Neural cell (in vitro differentiated cells): Measurements from ENCODE around the gene PKN2. TPM values are rescaled to one million over a fixed set of nuclear protein-coding genes. Genes with fewer than 3 reads are reported as not detected.
"Not testable (repeated sequence)": the region's sequence is repeated elsewhere in the genome, so short reads cannot be mapped to it uniquely, and the experiment has no call there.

Experiments
- H2AFZ ChIP-seq: fragments of 200-600, 300-800 bp; sonication (generic), shearing (Covaris generic); 2 replicates; pipeline ENCODE4 v1.6.0; 2014; ENCODE audit warnings: low read depth, mild to moderate bottlenecking, antibody characterized with exemption, low read length, moderate library complexity
- H3F3A ChIP-seq: fragments of 200-600 bp; shearing (Covaris generic); 2 replicates; pipeline ENCODE4 v1.6.1; 2016; ENCODE audit warnings: mild to moderate bottlenecking, moderate library complexity, mixed read lengths, antibody characterized with exemption, low read length; ENCODE audit not compliant: insufficient read depth, poor library complexity, severe bottlenecking
- H3K27ac ChIP-seq: fragments of 200-600, 300-800 bp; sonication (generic), shearing (Covaris generic); 2 replicates; pipeline ENCODE4 v1.5.1; 2014; ENCODE audit warnings: mild to moderate bottlenecking, low read length, moderate library complexity
- H3K27me3 ChIP-seq: fragments of 300-800, 200-600 bp; sonication (generic), shearing (Covaris generic); 2 replicates; pipeline ENCODE4 v1.6.0; 2014; ENCODE audit warnings: mild to moderate bottlenecking, low read depth, low read length, moderate library complexity; ENCODE audit not compliant: insufficient read depth
- H3K36me3 ChIP-seq: fragments of 300-800, 200-600 bp; sonication (generic), shearing (Covaris generic); 2 replicates; pipeline ENCODE4 v1.5.1; 2014; ENCODE audit warnings: mild to moderate bottlenecking, antibody characterized with exemption, low read length, moderate library complexity; ENCODE audit not compliant: insufficient read depth
- H3K4me2 ChIP-seq: fragments of 300-800, 200-600 bp; sonication (generic), shearing (Covaris generic); 2 replicates; pipeline ENCODE4 v1.6.0; 2014; ENCODE audit warnings: mild to moderate bottlenecking, low read length
- H3K4me3 ChIP-seq: fragments of 300-800, 200-600 bp; sonication (generic), shearing (Covaris generic); 2 replicates; pipeline ENCODE4 v1.5.1; 2014; ENCODE audit warnings: mild to moderate bottlenecking, low read length, moderate library complexity
- H3K79me2 ChIP-seq: fragments of 200-600 bp; shearing (Covaris generic); replicated peaks from 2 replicates; pipeline ENCODE4 v1.6.0; 2014; ENCODE audit warnings: mild to moderate bottlenecking, low read length, moderate library complexity; ENCODE audit not compliant: insufficient read depth
- H3K9ac ChIP-seq: fragments of 300-800, 200-600 bp; sonication (generic), shearing (Covaris generic); 2 replicates; pipeline ENCODE4 v1.6.1; 2016; ENCODE audit warnings: mild to moderate bottlenecking, low read length, mixed read lengths
- H3K9me2 ChIP-seq: fragments of 200-600 bp; shearing (Covaris generic); 2 replicates; pipeline ENCODE4 v1.6.1; 2016; ENCODE audit warnings: mild to moderate bottlenecking, low read length, mixed read lengths; ENCODE audit not compliant: insufficient read depth
- H3K9me3 ChIP-seq: fragments of 200-600, 300-800 bp; sonication (generic), shearing (Covaris generic); 2 replicates; pipeline ENCODE4 v1.6.1; 2016; ENCODE audit warnings: mild to moderate bottlenecking, mixed run types, low read length, moderate library complexity, mixed read lengths
- H4K20me1 ChIP-seq: fragments of 200-600 bp; shearing (Covaris generic); 2 replicates; pipeline ENCODE4 v1.6.1; 2016; ENCODE audit warnings: mild to moderate bottlenecking, mixed run types; ENCODE audit not compliant: insufficient read depth
- EP300 ChIP-seq: fragments of 450-650 bp; conservative IDR thresholded peaks from 2 replicates; pipeline ENCODE4 v1.6.1; 2014; ENCODE audit warnings: antibody characterized with exemption, mild to moderate bottlenecking, moderate library complexity; ENCODE audit not compliant: poor library complexity, severe bottlenecking
- EZH2 ChIP-seq: fragments of 200-600, 300-800 bp; shearing (Covaris generic), sonication (generic); IDR thresholded peaks from 2 replicates; pipeline ENCODE4 v1.6.1; 2014; ENCODE audit warnings: antibody characterized with exemption, low read length, borderline replicate concordance, mild to moderate bottlenecking; ENCODE audit not compliant: insufficient read depth, poor library complexity, severe bottlenecking
- MXI1 ChIP-seq: fragments of 450-650 bp; conservative IDR thresholded peaks from 2 replicates; pipeline ENCODE4 v1.6.1; 2014; ENCODE audit warnings: antibody characterized with exemption, mild to moderate bottlenecking; ENCODE audit not compliant: poor library complexity, severe bottlenecking
- POLR2AphosphoS5 ChIP-seq: IDR thresholded peaks from 2 replicates; pipeline ENCODE4 v1.6.1; 2012
- RAD21 ChIP-seq: fragments of 450-650 bp; conservative IDR thresholded peaks from 2 replicates; pipeline ENCODE4 v1.6.1; 2014; ENCODE audit warnings: antibody characterized with exemption, mild to moderate bottlenecking, moderate library complexity
- SMC3 ChIP-seq: fragments of 450-650 bp; conservative IDR thresholded peaks from 2 replicates; pipeline ENCODE4 v1.6.1; 2014; ENCODE audit warnings: antibody characterized with exemption, mild to moderate bottlenecking, moderate library complexity; ENCODE audit not compliant: poor library complexity
- TAF1 ChIP-seq: IDR thresholded peaks from 2 replicates; pipeline ENCODE4 v1.6.1; 2012; ENCODE audit warnings: low read depth
- polyA plus RNA-seq: library from polyadenylated mRNA; depleted of rRNA; stranded (reverse); fragments of >200 nt; gene quantifications from 2 replicates; pipeline ENCODE4 v1.2.3, GENCODE V29; 2014
- TF ChIP-seq, protein P1 (sequence below): fragments of 450-650 bp; IDR thresholded peaks from 2 replicates; pipeline ENCODE4 v1.5.1; 2014; ENCODE audit warnings: antibody characterized with exemption, mild to moderate bottlenecking, moderate library complexity; ENCODE audit not compliant: poor library complexity, severe bottlenecking
- TF ChIP-seq, protein P2 (sequence below): IDR thresholded peaks from 2 replicates; pipeline ENCODE4 v1.6.1; 2012; ENCODE audit warnings: borderline replicate concordance

Gene PKN2
- polyA plus RNA-seq, 1 donor from 2014 or later = 38.4 TPM

DNA sequence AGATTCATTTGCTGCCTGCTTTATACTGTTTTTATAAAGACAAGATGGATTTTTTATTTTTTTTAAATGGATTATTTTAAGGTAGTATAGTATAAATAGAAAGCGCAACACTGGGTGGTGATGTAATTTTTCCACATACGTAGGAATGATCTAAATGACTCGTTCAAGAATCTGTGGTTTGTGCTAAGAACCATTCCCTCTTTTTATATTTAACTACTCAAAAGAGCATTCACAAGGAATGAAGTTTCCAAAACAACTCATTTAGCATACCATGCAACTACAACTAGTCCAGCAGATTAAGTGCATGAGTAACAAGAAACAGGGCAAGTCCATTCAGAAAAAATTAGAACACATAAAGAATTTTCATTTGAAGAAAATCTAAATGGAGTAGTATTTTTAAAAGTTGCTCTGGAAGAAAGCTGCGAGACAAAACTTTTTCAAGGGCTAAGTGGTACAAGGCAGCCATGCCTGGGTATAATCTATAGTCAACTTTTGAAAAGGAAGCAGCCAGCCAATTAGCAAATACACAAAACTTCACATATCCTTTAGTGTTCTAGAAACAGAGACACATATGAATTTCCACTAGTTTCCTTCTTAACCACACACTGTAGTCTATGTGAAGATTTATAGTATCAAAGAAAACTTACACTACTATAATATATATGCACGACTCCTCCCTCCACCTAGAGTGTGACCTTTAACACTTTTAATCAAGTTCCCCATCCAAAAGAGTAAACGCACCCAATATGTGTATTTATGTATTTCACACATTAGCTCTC is 183.9 kb downstream of the PKN2 start:
- no peaks in the 10 kb centered on the region for H3K9me3 ChIP-seq
- H3K9me2 ChIP-seq = no peaks in the 10 kb centered on the region
- no peak overlapping the region for H3K4me2 ChIP-seq
- no peak overlapping the region for H3K27ac ChIP-seq
- no peaks in the 10 kb centered on the region for H4K20me1 ChIP-seq
- no peaks in the 10 kb centered on the region for H3F3A ChIP-seq
- H3K9ac ChIP-seq = no peak overlapping the region
- no peak overlapping the region for H3K4me3 ChIP-seq
- H3K79me2 ChIP-seq = peaks cover 7% of the 10 kb centered on the region
- H2AFZ ChIP-seq = no peak overlapping the region
- TF ChIP-seq, protein P1, sequence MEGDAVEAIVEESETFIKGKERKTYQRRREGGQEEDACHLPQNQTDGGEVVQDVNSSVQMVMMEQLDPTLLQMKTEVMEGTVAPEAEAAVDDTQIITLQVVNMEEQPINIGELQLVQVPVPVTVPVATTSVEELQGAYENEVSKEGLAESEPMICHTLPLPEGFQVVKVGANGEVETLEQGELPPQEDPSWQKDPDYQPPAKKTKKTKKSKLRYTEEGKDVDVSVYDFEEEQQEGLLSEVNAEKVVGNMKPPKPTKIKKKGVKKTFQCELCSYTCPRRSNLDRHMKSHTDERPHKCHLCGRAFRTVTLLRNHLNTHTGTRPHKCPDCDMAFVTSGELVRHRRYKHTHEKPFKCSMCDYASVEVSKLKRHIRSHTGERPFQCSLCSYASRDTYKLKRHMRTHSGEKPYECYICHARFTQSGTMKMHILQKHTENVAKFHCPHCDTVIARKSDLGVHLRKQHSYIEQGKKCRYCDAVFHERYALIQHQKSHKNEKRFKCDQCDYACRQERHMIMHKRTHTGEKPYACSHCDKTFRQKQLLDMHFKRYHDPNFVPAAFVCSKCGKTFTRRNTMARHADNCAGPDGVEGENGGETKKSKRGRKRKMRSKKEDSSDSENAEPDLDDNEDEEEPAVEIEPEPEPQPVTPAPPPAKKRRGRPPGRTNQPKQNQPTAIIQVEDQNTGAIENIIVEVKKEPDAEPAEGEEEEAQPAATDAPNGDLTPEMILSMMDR = no peak
- H3K36me3 ChIP-seq = no peaks in the 10 kb centered on the region
- H3K27me3 ChIP-seq = no peaks in the 10 kb centered on the region

DNA sequence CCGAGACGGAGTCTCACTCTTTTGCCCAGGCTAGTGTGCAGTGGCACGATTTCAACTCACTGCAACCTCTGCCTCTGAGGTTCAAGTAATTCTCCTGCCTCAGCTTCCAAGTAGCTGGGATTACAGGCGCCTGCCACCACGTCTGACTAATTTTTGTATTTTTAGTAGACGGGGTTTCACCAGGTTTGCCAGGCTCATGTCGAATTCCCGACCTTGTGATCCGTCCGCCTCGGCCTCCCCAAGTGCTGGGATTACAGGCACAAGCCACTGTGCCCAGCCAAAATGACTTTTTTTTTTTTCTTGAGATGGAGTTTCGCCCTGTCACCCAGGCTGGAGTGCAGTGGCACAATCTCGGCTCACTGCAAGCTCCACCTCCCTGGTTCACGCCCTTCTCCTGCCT is 185.6 kb downstream of the PKN2 start:
- not testable (repeated sequence) for H3K9me2 ChIP-seq, H3K36me3 ChIP-seq, H3K4me2 ChIP-seq, H3K27me3 ChIP-seq, H3K27ac ChIP-seq, H3K9ac ChIP-seq, H2AFZ ChIP-seq, H3F3A ChIP-seq, H3K9me3 ChIP-seq, H3K4me3 ChIP-seq, H4K20me1 ChIP-seq, H3K79me2 ChIP-seq

DNA sequence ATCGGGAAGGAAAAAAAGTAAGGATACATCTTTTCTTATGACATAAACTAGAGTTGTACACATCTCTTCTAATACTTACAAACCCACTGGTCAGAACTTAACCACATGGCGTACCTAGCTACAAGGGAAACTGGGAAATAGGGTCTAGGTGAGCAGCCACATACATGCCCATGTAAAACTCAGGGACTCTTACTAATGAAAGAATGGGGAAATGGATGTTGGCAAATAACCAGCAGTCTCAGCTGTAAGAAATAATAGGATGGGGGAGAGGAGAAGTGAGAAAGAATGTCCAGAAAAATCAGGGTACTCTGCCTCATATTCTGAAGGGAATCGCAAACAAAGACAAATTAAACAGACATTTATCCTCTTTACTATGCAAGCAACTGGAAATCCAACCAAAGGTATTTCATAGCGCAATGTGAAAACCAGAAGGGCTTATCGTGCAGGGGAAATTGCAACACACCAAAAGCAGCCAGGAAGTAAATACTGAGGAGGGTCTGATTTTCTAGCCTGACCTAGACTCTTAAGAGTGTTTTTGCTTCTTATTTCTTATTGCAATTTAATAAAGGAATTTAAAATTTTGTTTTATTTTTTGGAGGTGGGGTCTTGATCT is 189.8 kb downstream of the PKN2 start:
- no peak for TF ChIP-seq RAD21
- no peak for TF ChIP-seq MXI1
- TF ChIP-seq TAF1 = no peak
- TF ChIP-seq, protein P2, sequence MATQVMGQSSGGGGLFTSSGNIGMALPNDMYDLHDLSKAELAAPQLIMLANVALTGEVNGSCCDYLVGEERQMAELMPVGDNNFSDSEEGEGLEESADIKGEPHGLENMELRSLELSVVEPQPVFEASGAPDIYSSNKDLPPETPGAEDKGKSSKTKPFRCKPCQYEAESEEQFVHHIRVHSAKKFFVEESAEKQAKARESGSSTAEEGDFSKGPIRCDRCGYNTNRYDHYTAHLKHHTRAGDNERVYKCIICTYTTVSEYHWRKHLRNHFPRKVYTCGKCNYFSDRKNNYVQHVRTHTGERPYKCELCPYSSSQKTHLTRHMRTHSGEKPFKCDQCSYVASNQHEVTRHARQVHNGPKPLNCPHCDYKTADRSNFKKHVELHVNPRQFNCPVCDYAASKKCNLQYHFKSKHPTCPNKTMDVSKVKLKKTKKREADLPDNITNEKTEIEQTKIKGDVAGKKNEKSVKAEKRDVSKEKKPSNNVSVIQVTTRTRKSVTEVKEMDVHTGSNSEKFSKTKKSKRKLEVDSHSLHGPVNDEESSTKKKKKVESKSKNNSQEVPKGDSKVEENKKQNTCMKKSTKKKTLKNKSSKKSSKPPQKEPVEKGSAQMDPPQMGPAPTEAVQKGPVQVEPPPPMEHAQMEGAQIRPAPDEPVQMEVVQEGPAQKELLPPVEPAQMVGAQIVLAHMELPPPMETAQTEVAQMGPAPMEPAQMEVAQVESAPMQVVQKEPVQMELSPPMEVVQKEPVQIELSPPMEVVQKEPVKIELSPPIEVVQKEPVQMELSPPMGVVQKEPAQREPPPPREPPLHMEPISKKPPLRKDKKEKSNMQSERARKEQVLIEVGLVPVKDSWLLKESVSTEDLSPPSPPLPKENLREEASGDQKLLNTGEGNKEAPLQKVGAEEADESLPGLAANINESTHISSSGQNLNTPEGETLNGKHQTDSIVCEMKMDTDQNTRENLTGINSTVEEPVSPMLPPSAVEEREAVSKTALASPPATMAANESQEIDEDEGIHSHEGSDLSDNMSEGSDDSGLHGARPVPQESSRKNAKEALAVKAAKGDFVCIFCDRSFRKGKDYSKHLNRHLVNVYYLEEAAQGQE = no peak
- TF ChIP-seq POLR2AphosphoS5 = no peak
- TF ChIP-seq EZH2 = no peak
- no peak for TF ChIP-seq SMC3
- TF ChIP-seq EP300 = no peak
- TF ChIP-seq, protein P1 = no peak
- Histone ChIP-seq H3K9me3 (no peaks in the 10 kb centered on the region), H3K4me2 (no peak overlapping the region)

More for the DNA sequence above, 189.8 kb downstream of the PKN2 start:
- Histone ChIP-seq H3F3A (no peaks in the 10 kb centered on the region), H3K36me3 (no peaks in the 10 kb centered on the region), H2AFZ (no peak overlapping the region), H3K79me2 (peaks cover 25% of the 10 kb centered on the region), H3K27ac (no peak overlapping the region), H3K9me2 (no peaks in the 10 kb centered on the region), H3K9ac (no peak overlapping the region), H3K27me3 (no peaks in the 10 kb centered on the region), H3K4me3 (no peak overlapping the region), H4K20me1 (no peaks in the 10 kb centered on the region)
